HCT116 (cell line): ENCODE results near the gene PLAC9. TPM values are rescaled to one million over a fixed set of nuclear protein-coding genes. Genes with fewer than 3 reads are reported as not detected.

Source experiments
- ATAC-seq: fragments of 200-7000 bp; cut with Tn5 transposase; 2 replicates; pipeline ENCODE4 v1.9.1; 2020; ENCODE audit warnings: mild to moderate bottlenecking, moderate library complexity
- BruUV-seq: library from RNA; stranded (reverse); fragments of 400-500 nt; replicated peaks from 2 replicates; lab custom pipeline; 2021; lab: Mats Ljungman, UMichigan
- CTCF ChIA-PET: fragments of 300-600 bp; sonication (Branson Sonifier 250); formaldehyde crosslinking; loops from one replicate; lab custom pipeline; 2021; ENCODE audit warnings: antibody characterized with exemption; lab: Charles Lee
- POLR2A ChIA-PET: fragments of 300-600, 350-600 bp; sonication (Branson Sonifier 250); formaldehyde crosslinking; loops from one replicate; lab custom pipeline; 2021; ENCODE audit warnings: antibody characterized with exemption; lab: Charles Lee
- RAD21 ChIA-PET, 2 experiments: fragments of 300-600 bp; sonication (Branson Sonifier 250); formaldehyde crosslinking; loops; one replicate each; lab custom pipeline; 2023; ENCODE audit warnings: low total read pairs in 2 of 2; ENCODE audit not compliant: uncharacterized antibody in 2 of 2, unreplicated experiment in 2 of 2, low non-redundant PET in 1 of 2; lab: Charles Lee
- DNase-seq: peaks from one replicate; pipeline ENCODE4 v3.0.0-alpha.2; 2010; ENCODE audit warnings: low read depth, low spot score
- H2AFZ ChIP-seq: fragments of 200-600 bp; shearing (Covaris generic), sonication (generic); 2 replicates; pipeline ENCODE4 v1.6.1; 2017; ENCODE audit warnings: low read depth, mixed run types, mixed read lengths, antibody characterized with exemption, low read length; ENCODE audit not compliant: poor library complexity, severe bottlenecking
- H3K27ac ChIP-seq: 2 replicates; pipeline ENCODE4 v1.5.1; 2012; ENCODE audit warnings: low read depth, low read length
- H3K27me3 ChIP-seq: fragments of 200-600 bp; sonication (generic); 2 replicates; pipeline ENCODE4 v1.6.1; 2016; ENCODE audit warnings: mixed run types, low read length, mixed read lengths; ENCODE audit not compliant: insufficient read depth
- H3K36me3 ChIP-seq, 2 experiments: fragments of 200-500 bp in 1 of 2; fragments of 200-600 bp in 1 of 2; sonication (Bioruptor generic) in 1 of 2; sonication (generic) in 1 of 2; 2 replicates each; pipeline versions ENCODE4 v1.5.1 to v1.6.1; 2014 to 2016; ENCODE audit warnings: low read length in 2 of 2, inconsistent platforms in 1 of 2, mixed read lengths in 1 of 2, mixed run types in 1 of 2; ENCODE audit not compliant: insufficient read depth in 2 of 2, control insufficient read depth in 1 of 2
- H3K4me1 ChIP-seq, 2 experiments: fragments of 200-600 bp in 1 of 2; sonication (generic) in 1 of 2; 2 replicates each; pipeline versions ENCODE4 v1.5.1 to v1.6.1; 2012 to 2017; ENCODE audit warnings: low read length in 2 of 2, inconsistent platforms in 1 of 2, mild to moderate bottlenecking in 1 of 2, mixed read lengths in 1 of 2, mixed run types in 1 of 2, moderate library complexity in 1 of 2; ENCODE audit not compliant: insufficient read depth in 2 of 2, control insufficient read depth in 1 of 2
- H3K4me2 ChIP-seq: fragments of 200-600 bp; sonication (generic); 2 replicates; pipeline ENCODE4 v1.6.1; 2017; ENCODE audit warnings: mixed run types, low read length, mixed read lengths
- H3K4me3 ChIP-seq, 2 experiments: fragments of 200-600 bp in 1 of 2; sonication (generic) in 1 of 2; replicated peaks in 1 of 2; 2 replicates each; pipeline ENCODE4 v1.5.1; 2011 to 2016; ENCODE audit warnings: low read length in 2 of 2, control low read depth in 1 of 2, low read depth in 1 of 2, mild to moderate bottlenecking in 1 of 2, mixed read lengths in 1 of 2, mixed run types in 1 of 2
- H3K79me2 ChIP-seq: fragments of 200-600 bp; sonication (generic); 2 replicates; pipeline ENCODE4 v1.6.1; 2017; ENCODE audit warnings: mild to moderate bottlenecking, mixed run types, low read length, moderate library complexity, mixed read lengths; ENCODE audit not compliant: insufficient read depth
- H3K9ac ChIP-seq: fragments of 200-600 bp; sonication (generic); 2 replicates; pipeline ENCODE4 v1.6.1; 2016; ENCODE audit warnings: low read length, mixed read lengths
- H3K9me2 ChIP-seq: fragments of 200-600 bp; sonication (generic), shearing (Covaris generic); 2 replicates; pipeline ENCODE4 v1.6.1; 2017; ENCODE audit warnings: mixed run types, mild to moderate bottlenecking, moderate library complexity; ENCODE audit not compliant: insufficient read depth
- H3K9me3 ChIP-seq, 2 experiments: fragments of 200-500 bp in 1 of 2; fragments of 200-600 bp in 1 of 2; sonication (Bioruptor generic) in 1 of 2; sonication (generic) in 1 of 2; 2 replicates each; pipeline ENCODE4 v1.6.1; 2014 to 2017; ENCODE audit warnings: low read length in 2 of 2, mixed read lengths in 2 of 2, inconsistent platforms in 1 of 2, low read depth in 1 of 2, mild to moderate bottlenecking in 1 of 2, mixed run types in 1 of 2, moderate library complexity in 1 of 2; ENCODE audit not compliant: control insufficient read depth in 1 of 2, insufficient read depth in 1 of 2
- H4K20me1 ChIP-seq: fragments of 200-600 bp; sonication (generic), shearing (Covaris generic); 2 replicates; pipeline ENCODE4 v1.6.1; 2017; ENCODE audit warnings: mixed run types, mild to moderate bottlenecking, moderate library complexity; ENCODE audit not compliant: insufficient read depth
- CBX3 ChIP-seq: IDR thresholded peaks from 2 replicates; pipeline ENCODE4 v1.6.1; 2012; ENCODE audit warnings: low read depth
- EGR1 ChIP-seq: IDR thresholded peaks from 2 replicates; pipeline ENCODE4 v1.6.1; 2012; ENCODE audit warnings: low read depth
- ELF1 ChIP-seq: IDR thresholded peaks from 2 replicates; pipeline ENCODE4 v1.6.1; 2012; ENCODE audit warnings: low read depth, borderline replicate concordance
- EZH2 ChIP-seq: fragments of 200-600 bp; sonication (generic); IDR thresholded peaks from 2 replicates; pipeline ENCODE4 v1.6.1; 2017; ENCODE audit warnings: antibody characterized with exemption, mixed run types
- FOSL1 ChIP-seq: IDR thresholded peaks from 2 replicates; pipeline ENCODE4 v1.6.1; 2012; ENCODE audit warnings: low read depth
- JUND ChIP-seq: IDR thresholded peaks from 2 replicates; pipeline ENCODE4 v1.6.1; 2012
- POLR2A ChIP-seq: IDR thresholded peaks from 2 replicates; pipeline ENCODE4 v1.7.0; 2011; ENCODE audit warnings: borderline replicate concordance; ENCODE audit not compliant: insufficient read depth, insufficient read length; ENCODE audit errors: extremely low read depth
- POLR2AphosphoS5 ChIP-seq: IDR thresholded peaks from 2 replicates; pipeline ENCODE4 v1.6.1; 2011; ENCODE audit warnings: mild to moderate bottlenecking, low read depth, low read length, moderate library complexity
- RAD21 ChIP-seq: IDR thresholded peaks from 2 replicates; pipeline ENCODE4 v1.6.1; 2012; ENCODE audit warnings: low read depth, mild to moderate bottlenecking
- SIN3A ChIP-seq: IDR thresholded peaks from 2 replicates; pipeline ENCODE4 v1.6.1; 2012; ENCODE audit warnings: low read depth
- SP1 ChIP-seq: IDR thresholded peaks from 2 replicates; pipeline ENCODE4 v1.6.1; 2012; ENCODE audit warnings: low read depth
- SRF ChIP-seq: IDR thresholded peaks from 2 replicates; pipeline ENCODE4 v1.6.1; 2012; ENCODE audit warnings: low read depth
- TCF7L2 ChIP-seq: IDR thresholded peaks from 2 replicates; pipeline ENCODE4 v1.7.0; 2011; ENCODE audit warnings: borderline replicate concordance, inconsistent platforms; ENCODE audit not compliant: insufficient read depth, insufficient read length; ENCODE audit errors: extremely low read depth
- YY1 ChIP-seq: IDR thresholded peaks from 2 replicates; pipeline ENCODE4 v1.6.1; 2011; ENCODE audit warnings: low read length, low read depth, moderate library complexity, mild to moderate bottlenecking; ENCODE audit not compliant: insufficient replicate concordance; ENCODE audit errors: extremely low read depth
- ZFX ChIP-seq: fragments of 450-650 bp; IDR thresholded peaks from 2 replicates; pipeline ENCODE4 v1.6.1; 2017
- intact Hi-C: fragments of 100-400 bp; cut with micrococcal nuclease; formaldehyde crosslinking; loops from 2 replicates; pipeline ENCODE4 v1.10.0; 2022
- total RNA-seq: library from RNA; stranded (reverse); gene quantifications from one replicate; pipeline ENCODE4 v1.2.1, GENCODE V29; 2021; ENCODE audit not compliant: unreplicated experiment
- TF ChIP-seq, protein P1 (sequence below): IDR thresholded peaks from 2 replicates; pipeline ENCODE4 v1.6.1; 2012; ENCODE audit warnings: low read depth
- TF ChIP-seq, protein P2 (sequence below): IDR thresholded peaks from 2 replicates; pipeline ENCODE4 v1.6.1; 2012
- TF ChIP-seq, protein P3 (sequence below), 3 experiments: fragments of 200-600 bp in 1 of 3; sonication (generic) in 1 of 3; IDR thresholded peaks in 2 of 3; conservative IDR thresholded peaks in 1 of 3; 2 replicates each; pipeline ENCODE4 v1.5.1; 2012 to 2017; ENCODE audit warnings: low read depth in 2 of 3, low read length in 2 of 3, antibody characterized with exemption in 1 of 3, borderline replicate concordance in 1 of 3, control low read depth in 1 of 3, mild to moderate bottlenecking in 1 of 3, mixed read lengths in 1 of 3, mixed run types in 1 of 3, moderate library complexity in 1 of 3; ENCODE audit not compliant: insufficient read depth in 1 of 3
- TF ChIP-seq, protein P4 (sequence below): IDR thresholded peaks from 2 replicates; pipeline ENCODE4 v1.6.1; 2012

The PLAC9 gene
- total RNA-seq, 1 experiment from 2014 or later, result not detected

DNA sequence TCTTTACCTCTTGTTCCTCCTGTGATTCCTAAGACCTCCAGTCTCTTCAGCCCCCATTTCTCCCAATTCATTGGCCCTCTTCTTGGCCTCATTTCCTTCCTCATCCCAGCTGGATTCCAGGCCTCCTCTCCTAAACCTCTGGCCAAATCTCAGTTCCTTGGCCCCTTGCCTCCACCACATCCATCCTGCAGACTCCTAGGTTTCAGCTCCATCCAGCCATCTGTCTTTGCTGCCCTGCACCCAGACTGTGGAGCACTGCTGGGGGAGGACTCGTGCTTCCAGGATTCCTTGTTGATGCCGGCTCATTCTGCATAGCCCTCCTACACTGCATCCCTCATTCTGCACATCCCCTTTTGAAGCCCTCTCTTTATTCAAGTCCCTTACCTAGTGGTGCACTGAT is 6.7 kb downstream of the PLAC9 start:
- ChIA-PET RAD21 (no interaction called here), POLR2A (no interaction called here), CTCF (no interaction called here)
- Histone ChIP-seq H2AFZ (no peak overlapping the region), H3K4me2 (no peak overlapping the region), H3K9me2 (no peaks in the 10 kb centered on the region), H3K4me1 (peaks cover 6 to 7% of the 10 kb centered on the region in 2 experiments; a peak in 3 of 4 replicates), H3K27ac (no peak overlapping the region), H3K4me3 (no peak overlapping the region), H3K27me3 (no peaks in the 10 kb centered on the region), H3K9ac (no peak overlapping the region), H3K79me2 (no peaks in the 10 kb centered on the region), H4K20me1 (no peaks in the 10 kb centered on the region), H3K36me3 (no peaks in the 10 kb centered on the region), H3K9me3 (no peaks in the 10 kb centered on the region)
- no peak for DNase-seq
- intact Hi-C loops, result no loop called here
- TF ChIP-seq POLR2AphosphoS5, result no peak
- no peak for TF ChIP-seq YY1
- no peak for TF ChIP-seq JUND
- no peak for TF ChIP-seq POLR2A
- TF ChIP-seq SRF, result no peak
- no peak for TF ChIP-seq EZH2
- TF ChIP-seq ELF1, result no peak
- TF ChIP-seq EGR1, result no peak
- no peak for TF ChIP-seq RAD21
- no peak for TF ChIP-seq SP1
- no peak for TF ChIP-seq CBX3
- TF ChIP-seq, protein P1, sequence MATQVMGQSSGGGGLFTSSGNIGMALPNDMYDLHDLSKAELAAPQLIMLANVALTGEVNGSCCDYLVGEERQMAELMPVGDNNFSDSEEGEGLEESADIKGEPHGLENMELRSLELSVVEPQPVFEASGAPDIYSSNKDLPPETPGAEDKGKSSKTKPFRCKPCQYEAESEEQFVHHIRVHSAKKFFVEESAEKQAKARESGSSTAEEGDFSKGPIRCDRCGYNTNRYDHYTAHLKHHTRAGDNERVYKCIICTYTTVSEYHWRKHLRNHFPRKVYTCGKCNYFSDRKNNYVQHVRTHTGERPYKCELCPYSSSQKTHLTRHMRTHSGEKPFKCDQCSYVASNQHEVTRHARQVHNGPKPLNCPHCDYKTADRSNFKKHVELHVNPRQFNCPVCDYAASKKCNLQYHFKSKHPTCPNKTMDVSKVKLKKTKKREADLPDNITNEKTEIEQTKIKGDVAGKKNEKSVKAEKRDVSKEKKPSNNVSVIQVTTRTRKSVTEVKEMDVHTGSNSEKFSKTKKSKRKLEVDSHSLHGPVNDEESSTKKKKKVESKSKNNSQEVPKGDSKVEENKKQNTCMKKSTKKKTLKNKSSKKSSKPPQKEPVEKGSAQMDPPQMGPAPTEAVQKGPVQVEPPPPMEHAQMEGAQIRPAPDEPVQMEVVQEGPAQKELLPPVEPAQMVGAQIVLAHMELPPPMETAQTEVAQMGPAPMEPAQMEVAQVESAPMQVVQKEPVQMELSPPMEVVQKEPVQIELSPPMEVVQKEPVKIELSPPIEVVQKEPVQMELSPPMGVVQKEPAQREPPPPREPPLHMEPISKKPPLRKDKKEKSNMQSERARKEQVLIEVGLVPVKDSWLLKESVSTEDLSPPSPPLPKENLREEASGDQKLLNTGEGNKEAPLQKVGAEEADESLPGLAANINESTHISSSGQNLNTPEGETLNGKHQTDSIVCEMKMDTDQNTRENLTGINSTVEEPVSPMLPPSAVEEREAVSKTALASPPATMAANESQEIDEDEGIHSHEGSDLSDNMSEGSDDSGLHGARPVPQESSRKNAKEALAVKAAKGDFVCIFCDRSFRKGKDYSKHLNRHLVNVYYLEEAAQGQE, result no peak
- TF ChIP-seq SIN3A, result no peak
- TF ChIP-seq FOSL1, result no peak
- no peak for TF ChIP-seq ZFX
- TF ChIP-seq TCF7L2, result no peak
- TF ChIP-seq, protein P2, sequence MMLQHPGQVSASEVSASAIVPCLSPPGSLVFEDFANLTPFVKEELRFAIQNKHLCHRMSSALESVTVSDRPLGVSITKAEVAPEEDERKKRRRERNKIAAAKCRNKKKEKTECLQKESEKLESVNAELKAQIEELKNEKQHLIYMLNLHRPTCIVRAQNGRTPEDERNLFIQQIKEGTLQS, result no peak
- TF ChIP-seq, protein P3, sequence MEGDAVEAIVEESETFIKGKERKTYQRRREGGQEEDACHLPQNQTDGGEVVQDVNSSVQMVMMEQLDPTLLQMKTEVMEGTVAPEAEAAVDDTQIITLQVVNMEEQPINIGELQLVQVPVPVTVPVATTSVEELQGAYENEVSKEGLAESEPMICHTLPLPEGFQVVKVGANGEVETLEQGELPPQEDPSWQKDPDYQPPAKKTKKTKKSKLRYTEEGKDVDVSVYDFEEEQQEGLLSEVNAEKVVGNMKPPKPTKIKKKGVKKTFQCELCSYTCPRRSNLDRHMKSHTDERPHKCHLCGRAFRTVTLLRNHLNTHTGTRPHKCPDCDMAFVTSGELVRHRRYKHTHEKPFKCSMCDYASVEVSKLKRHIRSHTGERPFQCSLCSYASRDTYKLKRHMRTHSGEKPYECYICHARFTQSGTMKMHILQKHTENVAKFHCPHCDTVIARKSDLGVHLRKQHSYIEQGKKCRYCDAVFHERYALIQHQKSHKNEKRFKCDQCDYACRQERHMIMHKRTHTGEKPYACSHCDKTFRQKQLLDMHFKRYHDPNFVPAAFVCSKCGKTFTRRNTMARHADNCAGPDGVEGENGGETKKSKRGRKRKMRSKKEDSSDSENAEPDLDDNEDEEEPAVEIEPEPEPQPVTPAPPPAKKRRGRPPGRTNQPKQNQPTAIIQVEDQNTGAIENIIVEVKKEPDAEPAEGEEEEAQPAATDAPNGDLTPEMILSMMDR (IDR thresholded peaks at IDR 0.05 in 2 of 3, conservative IDR thresholded peaks at IDR 0.05 in 1 of 3; ENCODE audit: borderline replicate concordance in 1 of 3, insufficient read depth in 1 of 3, low read depth in 2 of 3, low read length in 2 of 3), result no peak
- TF ChIP-seq, protein P4, sequence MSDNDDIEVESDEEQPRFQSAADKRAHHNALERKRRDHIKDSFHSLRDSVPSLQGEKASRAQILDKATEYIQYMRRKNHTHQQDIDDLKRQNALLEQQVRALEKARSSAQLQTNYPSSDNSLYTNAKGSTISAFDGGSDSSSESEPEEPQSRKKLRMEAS, result no peak
- ATAC-seq, result no peak
- BruUV-seq, result no TSS peak
